ENCODE results near the gene HAVCR1.
"Not testable (repeated sequence)": the region's sequence is repeated elsewhere in the genome, so short reads cannot be mapped to it uniquely, and the experiment has no call there.

Gene HAVCR1

DNA sequence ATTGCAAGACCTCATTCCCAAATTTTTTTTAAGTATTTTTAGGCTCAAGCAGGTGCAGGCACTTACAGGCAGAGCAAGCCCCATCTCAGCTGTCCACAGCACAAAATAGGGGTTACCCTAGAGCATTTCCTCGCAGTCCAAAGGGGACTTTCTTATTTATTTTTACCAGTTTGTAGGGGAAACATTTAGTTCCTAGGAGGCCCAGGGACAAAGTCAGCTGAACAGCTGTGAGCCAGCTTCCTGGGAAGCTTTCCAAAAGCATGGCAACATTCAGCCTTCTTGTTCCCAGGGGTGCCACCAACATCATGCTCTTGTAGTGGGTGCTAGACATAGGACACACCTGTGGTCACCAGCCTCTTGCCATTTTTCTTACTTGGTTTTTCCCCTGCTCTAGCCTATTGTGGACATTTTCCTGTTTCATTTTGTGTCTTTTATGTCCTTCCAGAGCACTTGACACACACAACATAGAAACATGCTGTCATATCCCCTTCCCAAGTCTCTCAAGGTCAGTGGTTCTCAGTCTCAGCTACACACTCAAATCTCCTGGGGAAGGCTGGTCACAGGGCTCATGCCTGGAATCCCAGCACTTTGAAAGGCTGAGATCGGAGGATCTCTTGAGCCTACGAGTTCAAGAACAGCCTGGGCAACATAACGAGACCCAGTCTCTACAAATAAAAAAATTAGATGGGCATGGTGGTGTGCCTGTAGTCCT is 38.2 kb downstream of the HAVCR1 start:
- no peak for DNase-seq
- intact Hi-C loops (cut with DNase I): no loop called here

DNA sequence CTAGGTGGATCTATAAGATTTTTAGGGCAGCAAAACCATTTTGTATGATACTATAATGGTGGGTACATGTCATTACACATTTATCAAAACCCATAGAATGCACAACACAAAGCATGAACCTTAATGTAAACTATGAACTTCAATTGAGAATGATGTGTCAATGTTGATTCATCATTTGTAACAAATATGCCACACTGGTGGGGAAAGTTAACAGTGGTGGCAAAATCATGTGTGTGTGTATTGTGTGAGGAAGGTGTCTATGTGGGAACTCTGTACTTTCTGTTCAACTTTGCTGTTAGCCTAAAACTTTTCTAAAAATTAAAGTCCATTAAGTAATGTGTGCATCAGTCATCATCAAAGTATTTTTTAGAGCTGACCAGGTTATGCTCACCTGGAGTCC is 38.9 kb downstream of the HAVCR1 start:
- DNase-seq: no peak
- intact Hi-C loops (cut with DNase I): no loop called here

DNA sequence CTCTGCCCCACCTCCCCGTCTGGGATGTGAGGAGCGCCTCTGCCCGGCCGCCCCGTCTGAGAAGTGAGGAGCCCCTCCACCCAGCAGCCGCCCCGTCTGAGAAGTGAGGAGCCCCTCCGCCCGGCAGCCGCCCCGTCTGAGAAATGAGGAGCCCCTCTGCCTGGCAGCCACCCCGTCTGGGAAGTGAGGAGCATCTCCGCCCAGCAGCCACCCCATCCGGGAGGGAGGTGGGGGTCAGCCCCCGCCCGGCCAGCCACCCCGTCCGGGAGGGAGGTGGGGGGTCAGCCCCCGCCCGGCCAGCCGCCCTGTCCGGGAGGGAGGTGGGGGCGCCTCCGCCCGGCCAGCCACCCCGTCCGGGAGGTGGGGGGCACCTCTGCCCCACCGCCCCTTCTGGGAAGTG is 44.8 kb downstream of the HAVCR1 start:
- DNase-seq; intact Hi-C loops (cut with DNase I): not testable (repeated sequence)

DNA sequence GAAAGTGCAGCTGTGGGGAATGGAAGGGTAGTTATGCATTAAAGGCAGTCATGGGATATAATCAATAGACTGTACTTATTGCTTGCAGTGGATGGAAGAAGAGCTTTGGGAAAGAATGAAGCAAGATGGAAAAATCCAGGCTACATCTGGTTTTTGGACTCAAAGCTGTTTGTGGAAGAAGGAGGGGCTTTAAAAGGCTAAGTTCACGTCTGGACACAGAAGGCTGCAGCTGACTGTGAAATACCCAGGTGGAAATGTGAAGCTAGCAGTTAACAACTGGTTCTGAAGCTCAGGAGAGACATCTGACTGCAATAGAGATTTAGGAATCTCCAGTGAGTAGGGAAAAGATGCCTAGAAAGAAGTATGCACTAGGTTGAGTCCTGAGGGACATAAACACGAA is 52.7 kb downstream of the HAVCR1 start:
- no peak for DNase-seq
- intact Hi-C loops (cut with DNase I): no loop called here

DNA sequence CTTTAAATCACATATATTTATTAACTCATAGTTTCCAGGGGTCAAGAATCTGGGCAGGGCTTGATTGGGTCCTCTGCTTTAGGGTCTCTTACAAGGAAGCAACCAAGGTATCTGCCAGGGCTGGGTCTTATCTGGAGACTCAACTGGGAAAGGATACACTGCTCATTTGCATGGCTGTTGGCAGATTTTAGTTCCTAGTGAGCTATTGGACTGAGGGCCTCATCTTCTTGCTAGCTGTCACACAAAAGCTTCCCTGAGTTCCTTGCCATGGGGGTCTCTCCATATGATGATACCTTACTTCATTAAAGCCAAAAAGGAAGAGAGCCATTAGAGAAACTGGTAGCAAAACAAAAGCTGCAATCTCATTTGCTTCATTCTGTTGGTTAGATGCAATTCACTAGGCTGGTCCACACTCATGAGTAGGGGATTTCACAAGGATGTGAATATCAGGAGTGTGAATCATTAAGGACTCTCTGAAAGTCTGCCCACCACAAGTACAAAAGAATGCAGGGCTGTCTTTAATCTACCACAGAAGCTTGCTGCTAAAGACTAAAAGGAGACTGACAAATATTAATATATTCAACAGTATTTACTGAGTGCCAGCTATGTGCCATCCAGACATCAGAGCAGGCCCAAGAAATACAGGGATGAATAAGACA is 53.9 kb downstream of the HAVCR1 start:
- intact Hi-C loops (cut with DNase I): no loop called here
- DNase-seq: no peak

DNA sequence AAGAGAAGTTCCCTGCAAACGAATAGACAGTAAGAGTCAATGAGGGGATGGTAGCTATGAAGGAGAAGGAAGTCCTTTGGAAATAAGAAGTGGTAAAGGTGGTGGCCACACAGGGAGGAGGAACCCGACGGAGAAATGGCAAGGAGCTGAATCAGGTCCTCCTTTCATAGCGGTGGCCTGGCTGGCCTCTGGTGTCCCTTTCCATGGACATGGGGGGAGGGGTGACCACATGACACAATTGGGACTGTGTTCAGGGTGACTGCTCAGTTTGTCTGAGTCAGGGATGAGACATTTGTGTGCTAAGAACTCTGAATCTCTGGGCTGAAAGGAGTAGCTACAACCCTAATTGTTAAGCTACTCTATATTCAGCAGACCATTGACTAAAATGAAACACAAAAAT is 67.2 kb downstream of the HAVCR1 start:
- intact Hi-C loops (cut with DNase I): no loop called here
- peak in 3 of 42 donors; percentile 1 to 7 (median 4) for DNase-seq

DNA sequence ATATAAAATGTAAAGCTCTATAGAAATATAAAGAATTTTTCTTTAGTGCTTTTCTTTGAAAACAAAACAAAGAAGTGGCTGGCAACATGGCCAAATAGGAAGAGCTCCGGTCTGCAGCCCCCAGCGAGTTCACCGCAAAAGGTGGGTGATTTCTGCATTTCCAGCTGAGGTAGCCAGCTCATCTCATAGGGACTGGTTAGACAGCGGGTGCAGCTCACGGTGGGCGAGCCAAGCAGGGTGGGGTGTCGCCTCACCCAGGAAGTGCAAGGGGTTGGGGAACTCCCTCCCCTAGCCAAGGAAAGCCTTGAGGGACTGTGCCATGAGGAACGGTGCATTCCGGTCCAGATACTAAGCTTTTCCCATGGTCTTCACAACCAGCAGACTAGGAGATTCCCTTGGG is 74.9 kb downstream of the HAVCR1 start:
- no peak for DNase-seq
- intact Hi-C loops (cut with DNase I): no loop called here

DNA sequence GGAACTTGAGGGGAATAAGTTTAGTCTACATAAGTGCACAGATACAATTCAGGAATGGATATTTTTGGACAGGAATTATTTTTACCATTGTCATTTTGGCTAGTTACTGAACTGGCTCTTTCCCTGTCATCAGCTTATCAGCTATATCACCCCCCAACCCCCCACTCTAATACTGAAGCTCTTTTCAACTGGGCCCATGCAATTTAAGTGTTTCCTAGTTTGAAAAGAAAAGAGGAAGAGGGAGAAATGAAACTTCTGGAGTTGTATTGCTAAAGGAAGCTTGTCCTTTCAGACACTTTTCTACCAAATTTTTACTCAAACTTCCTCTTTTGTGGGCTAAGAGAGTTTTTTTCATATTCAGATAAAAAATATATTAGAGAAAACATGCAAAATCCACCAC is 77.4 kb downstream of the HAVCR1 start:
- DNase-seq: no peak
- intact Hi-C loops (cut with DNase I): no loop called here

Data from head of caudate nucleus (tissue), 42 donors.